CD4-positive, alpha-beta T cell treated with Interleukin-1 beta for 1 hour (primary cell): ENCODE results near the gene MED15.

Experiments
- DNase-seq, 2 donors: peaks; one replicate each; pipeline ENCODE4 v3.0.0-alpha.2; 2020 to 2022

MED15 gene

DNA sequence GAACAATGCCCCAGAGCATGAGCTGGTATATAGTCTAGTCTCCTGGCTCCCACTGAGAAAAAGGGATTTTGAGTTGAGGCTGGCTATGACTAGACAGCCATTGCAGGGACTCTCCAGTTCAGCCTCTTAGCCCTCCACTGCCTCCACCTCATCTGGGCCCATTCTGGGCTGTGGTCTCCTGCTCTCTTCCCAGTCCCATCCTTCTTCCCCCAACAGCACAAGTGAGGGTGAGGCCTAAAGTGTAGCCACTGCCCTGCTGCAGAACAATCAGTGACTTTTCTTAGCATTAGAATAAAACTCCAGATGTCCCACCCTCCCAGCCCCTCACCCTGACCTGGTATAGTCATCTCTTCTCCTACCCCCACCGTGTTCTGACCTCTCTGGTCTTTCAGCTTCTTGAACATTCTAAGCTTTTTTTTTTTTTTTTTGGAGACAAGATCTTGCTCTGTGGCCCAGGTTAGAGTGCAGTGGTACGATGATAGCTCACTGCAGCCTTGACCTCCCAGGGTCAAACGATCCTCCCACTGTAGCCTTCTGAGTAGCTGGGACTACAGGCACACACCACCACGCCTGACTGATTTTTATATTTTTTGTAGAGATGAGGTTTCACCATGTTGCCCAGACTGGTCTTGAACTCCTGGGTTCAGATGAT lies 4.3 kb downstream of the MED15 start:
- DNase-seq: no peak

DNA sequence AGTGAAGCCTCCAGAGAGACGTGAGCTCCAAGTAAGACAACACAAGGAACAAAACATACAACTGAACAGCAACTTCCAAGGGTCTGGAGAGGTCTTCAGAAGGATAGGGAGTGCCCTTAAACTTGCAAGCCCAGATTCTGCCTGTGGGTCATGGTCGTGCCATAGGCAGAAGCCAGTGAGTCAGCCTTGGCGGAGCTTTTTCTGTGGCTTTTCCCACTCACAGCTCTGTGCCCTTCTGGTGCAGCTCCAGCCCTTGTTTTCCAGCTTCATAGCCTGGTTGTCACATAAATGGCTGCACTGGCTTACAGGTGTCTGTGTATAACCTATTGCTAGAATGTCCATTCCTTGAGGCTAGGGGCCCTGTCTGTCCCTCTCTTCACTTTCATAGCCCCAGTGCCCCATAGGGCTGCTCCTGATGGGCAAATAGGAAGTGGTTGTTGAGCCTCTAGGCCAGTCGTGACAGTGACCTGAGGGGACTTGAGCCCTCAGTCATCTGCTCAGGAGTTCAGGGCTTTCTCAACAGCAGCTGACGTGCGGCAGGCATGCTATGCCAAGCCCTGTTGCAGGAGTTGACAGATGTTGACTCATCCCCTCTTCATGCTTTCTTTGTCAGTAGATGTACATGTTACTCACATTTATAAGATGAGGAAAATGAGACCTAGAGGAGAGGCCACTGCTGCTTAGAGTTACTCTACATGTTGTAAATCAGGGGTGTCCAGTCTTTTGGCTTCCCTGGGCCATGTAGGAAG lies 7.4 kb downstream of the MED15 start:
- DNase-seq: no peak

- DNase-seq: no peak
Observed at GRCh38 chr22:20516399-20516798, 9.0 kb downstream of the MED15 start.

DNA sequence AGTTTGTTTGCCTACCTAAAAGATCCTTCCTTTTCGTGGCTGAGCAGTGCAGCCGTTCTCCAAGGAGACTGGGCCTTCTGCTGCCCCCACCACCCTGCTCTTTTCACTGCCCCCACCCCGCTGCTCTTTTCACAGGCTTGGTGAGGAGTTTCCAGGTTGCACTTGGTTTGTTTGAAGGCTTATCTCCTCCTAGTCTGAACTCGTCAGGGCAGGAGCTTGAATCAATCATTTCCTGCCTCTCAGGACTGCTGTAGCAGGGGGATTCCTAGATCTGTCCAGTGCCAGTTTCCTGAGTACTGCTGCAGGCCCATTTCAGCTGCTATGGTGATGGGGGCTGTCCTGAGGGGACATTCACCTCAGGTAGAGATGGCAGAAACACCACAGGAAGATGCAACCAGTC lies 10.0 kb downstream of the MED15 start:
- no peak for DNase-seq

GRCh38 chr22:20517841-20518592 lies 10.6 kb downstream of the MED15 start:
- no peak for DNase-seq

GRCh38 chr22:20519558-20519957 lies 12.1 kb downstream of the MED15 start:
- no peak for DNase-seq

DNA sequence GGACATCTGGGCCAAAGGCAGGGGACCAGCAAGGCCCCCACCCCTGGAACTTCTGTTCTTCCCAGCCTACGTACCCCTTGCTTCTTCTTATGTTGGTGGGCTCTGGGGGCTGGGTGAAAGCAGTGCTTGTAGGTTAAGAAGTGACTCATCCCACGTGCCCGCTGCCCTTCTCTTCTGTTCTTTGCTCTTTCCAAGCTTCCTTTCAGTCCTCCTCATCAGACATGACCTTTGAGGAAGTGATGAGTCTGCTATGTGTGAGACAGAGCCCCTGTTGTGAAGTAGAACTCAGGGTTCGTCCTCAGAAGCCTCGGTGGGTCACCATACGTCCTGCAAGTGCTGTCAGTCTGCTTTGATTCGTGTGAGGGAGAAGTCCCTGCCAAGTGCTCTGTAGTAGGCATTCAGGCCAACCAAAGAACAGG lies 12.7 kb downstream of the MED15 start:
- DNase-seq: no peak

GRCh38 chr22:20522134-20523004 lies 15.0 kb downstream of the MED15 start:
- DNase-seq: no peak

GRCh38 chr22:20523086-20523983 lies 15.9 kb downstream of the MED15 start:
- peak; percentile 7 to 25 for DNase-seq

GRCh38 chr22:20524004-20524481 lies 16.6 kb downstream of the MED15 start:
- peak in 1 of 2 donors; percentile 40 for DNase-seq

GRCh38 chr22:20525048-20525447 lies 17.6 kb downstream of the MED15 start:
- DNase-seq: no peak

- DNase-seq: no peak
Observed at GRCh38 chr22:20526305-20526627, 18.9 kb downstream of the MED15 start.

DNA sequence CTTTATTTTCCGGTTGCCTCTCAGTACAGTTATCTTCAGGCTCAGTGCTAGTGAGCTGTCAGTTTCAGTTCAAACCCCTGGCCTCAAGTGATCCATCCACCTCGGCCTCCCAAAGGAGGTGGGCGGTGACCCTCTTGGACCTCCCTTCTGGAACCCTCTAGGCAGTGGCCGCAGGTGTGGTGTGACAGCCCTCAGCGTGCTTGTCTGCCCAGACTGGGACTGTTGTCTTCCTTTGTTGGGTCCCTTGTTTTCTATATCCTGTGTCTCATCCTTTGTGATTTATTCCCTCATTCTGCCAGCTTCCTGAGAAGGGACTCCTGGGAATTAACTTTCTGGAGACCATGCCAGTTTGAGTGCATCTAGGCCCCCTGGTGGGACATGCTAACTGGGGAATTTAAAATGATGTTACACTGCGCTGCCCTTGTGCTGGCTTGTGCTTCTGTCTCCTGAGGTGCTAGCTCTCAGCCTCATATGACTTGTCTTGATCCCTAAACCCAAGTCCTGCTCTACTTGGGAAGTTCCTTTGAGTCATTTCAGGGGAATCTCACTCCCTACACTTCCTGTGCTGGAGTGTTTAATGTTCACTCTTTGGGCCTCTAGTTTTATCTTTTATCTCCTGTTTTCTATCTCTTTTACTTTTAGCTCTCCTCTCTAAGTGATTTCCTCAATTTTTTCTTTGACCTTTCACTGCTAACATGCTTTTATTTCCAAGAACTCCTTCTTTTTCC lies 19.4 kb downstream of the MED15 start:
- no peak for DNase-seq

GRCh38 chr22:20528405-20528978 lies 21.1 kb downstream of the MED15 start:
- DNase-seq: no peak

DNA sequence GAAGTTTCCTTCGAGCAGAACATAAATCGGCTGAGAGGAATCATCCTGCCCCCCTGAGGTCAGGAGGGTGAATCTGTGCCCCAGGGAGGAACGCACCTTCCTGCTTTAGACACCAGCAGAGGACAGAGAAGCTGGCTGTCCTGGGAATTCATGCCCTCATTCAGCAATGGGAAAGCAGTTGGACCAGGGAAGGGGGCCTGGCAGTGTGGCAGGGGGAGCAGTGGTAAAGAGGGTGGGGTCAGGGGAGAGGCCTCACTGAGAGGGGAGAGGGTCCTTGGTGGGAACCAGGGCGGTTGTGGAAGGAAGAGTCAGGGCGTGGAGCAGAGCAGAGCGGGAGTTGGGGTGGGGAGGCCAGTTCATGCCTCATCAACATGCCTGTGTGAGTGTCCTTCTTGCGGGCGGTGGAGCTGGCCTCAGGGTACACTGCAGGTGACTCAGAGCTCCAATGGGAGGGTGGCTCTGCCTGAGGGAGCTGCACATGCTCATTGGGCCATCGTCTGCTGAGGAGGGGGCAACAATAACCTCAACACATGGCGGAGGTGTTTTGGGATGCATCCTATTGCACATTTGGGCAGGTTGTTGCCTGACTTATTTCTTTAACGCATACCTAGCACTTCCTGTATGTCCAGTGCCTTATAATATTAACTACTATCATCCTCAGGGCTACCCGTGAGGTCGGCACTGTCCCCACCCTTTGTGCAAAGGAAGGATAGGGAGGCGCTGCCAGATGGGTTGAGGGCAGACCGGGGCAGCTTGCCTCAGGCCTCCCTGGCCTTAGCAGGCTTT lies 23.2 kb downstream of the MED15 start:
- no peak for DNase-seq

DNA sequence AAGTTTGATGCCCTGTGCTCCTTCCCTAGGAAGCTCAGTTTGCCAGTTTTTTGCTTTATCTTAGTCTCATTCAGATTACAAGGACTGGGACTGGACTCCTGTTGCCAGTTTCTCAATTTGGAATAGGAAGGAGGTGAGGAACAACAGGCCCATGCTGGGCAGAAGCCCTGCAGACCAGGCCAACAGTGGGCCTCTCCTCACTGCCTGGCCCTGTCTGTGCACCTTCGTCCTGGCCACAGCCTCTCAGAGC lies 23.7 kb downstream of the MED15 start:
- no peak for DNase-seq

GRCh38 chr22:20531404-20532201 lies 24.2 kb downstream of the MED15 start:
- DNase-seq: no peak

GRCh38 chr22:20532256-20532993 lies 25.0 kb downstream of the MED15 start:
- DNase-seq: no peak
